B cell (primary cell): Measurements from ENCODE around the gene MAIP1. TPM values are rescaled to one million over a fixed set of nuclear protein-coding genes. Genes with fewer than 3 reads are reported as not detected.

Experiments used
- ATAC-seq: fragments of 200-7000 bp; cut with Tn5 transposase; one replicate; pipeline ENCODE4 v1.10.0; 2021; ENCODE audit warnings: low read depth, mild to moderate bottlenecking, moderate number of reproducible peaks, moderate library complexity
- CTCF ChIA-PET: fragments of 350-600 bp; sonication (Branson Sonifier 250); formaldehyde crosslinking; loops from one replicate; lab custom pipeline; 2021; ENCODE audit warnings: antibody characterized with exemption, inconsistent platforms; lab: Charles Lee
- POLR2A ChIA-PET: fragments of 350-600 bp; sonication (Branson Sonifier 250); formaldehyde crosslinking; loops from one replicate; lab custom pipeline; 2021; ENCODE audit warnings: antibody characterized with exemption; lab: Charles Lee
- DNase-seq: peaks from one replicate; pipeline ENCODE4 v3.0.0; 2013
- H2AFZ ChIP-seq: 2 replicates; pipeline ENCODE4 v1.6.1; 2012; ENCODE audit warnings: mild to moderate bottlenecking, low read depth, low read length; ENCODE audit not compliant: insufficient read depth, poor library complexity, severe bottlenecking
- H3K27ac ChIP-seq, 2 donors: 1 replicate in 1 of 2; 2 replicates in 1 of 2; pipeline ENCODE4 v1.5.1; 2012 to 2013; ENCODE audit warnings: low read length in 2 of 2, mild to moderate bottlenecking in 2 of 2, moderate library complexity in 1 of 2
- H3K27me3 ChIP-seq, 4 experiments: fragments of 200-600 bp in 1 of 4; sonication (generic) in 1 of 4; replicated peaks in 1 of 4; 1 replicate in 2 of 4; 2 replicates in 2 of 4; pipeline versions ENCODE4 v1.6.1 to v1.7.0; 2013 to 2016; ENCODE audit warnings: low read length in 3 of 4, mild to moderate bottlenecking in 2 of 4, mixed read lengths in 1 of 4, moderate library complexity in 1 of 4; ENCODE audit not compliant: insufficient read depth in 4 of 4, control insufficient read depth in 3 of 4; ENCODE audit errors: control extremely low read depth in 1 of 4
- H3K36me3 ChIP-seq, 2 experiments: replicated peaks in 1 of 2; 1 replicate in 1 of 2; 2 replicates in 1 of 2; pipeline versions ENCODE4 v1.6.1 to v1.7.1; 2013; ENCODE audit warnings: low read length in 1 of 2; ENCODE audit not compliant: insufficient read depth in 2 of 2, control insufficient read depth in 1 of 2; ENCODE audit errors: control extremely low read depth in 1 of 2, extremely low read depth in 1 of 2
- H3K4me1 ChIP-seq, 2 donors: fragments of 200-600 bp in 1 of 2; sonication (generic) in 1 of 2; 1 replicate in 1 of 2; 2 replicates in 1 of 2; pipeline versions ENCODE4 v1.5.1 to v1.6.1; 2013 to 2017; ENCODE audit warnings: low read length in 2 of 2; ENCODE audit not compliant: control insufficient read depth in 2 of 2, insufficient read depth in 2 of 2
- H3K4me2 ChIP-seq: replicated peaks from 2 replicates; pipeline ENCODE3; 2012; ENCODE audit warnings: mild to moderate bottlenecking, low read depth, low read length; ENCODE audit not compliant: poor library complexity, severe bottlenecking
- H3K4me3 ChIP-seq, 5 experiments: fragments of 200-600 bp in 1 of 5; sonication (generic) in 1 of 5; 1 replicate in 3 of 5; 2 replicates in 2 of 5; pipeline versions ENCODE4 v1.5.1 to v1.7.0; 2011 to 2016; ENCODE audit warnings: low read length in 4 of 5, mild to moderate bottlenecking in 4 of 5, low read depth in 2 of 5, control low read depth in 1 of 5, moderate library complexity in 1 of 5; ENCODE audit not compliant: insufficient read depth in 1 of 5; ENCODE audit errors: control extremely low read depth in 1 of 5, extremely low read depth in 1 of 5
- H3K79me2 ChIP-seq: fragments of 200-600 bp; sonication (generic); one replicate; pipeline ENCODE4 v1.6.0; 2016; ENCODE audit warnings: low read length; ENCODE audit not compliant: control insufficient read depth, insufficient read depth
- H3K9ac ChIP-seq: fragments of 200-600 bp; sonication (generic); 2 replicates; pipeline ENCODE4 v1.6.1; 2017; ENCODE audit warnings: mild to moderate bottlenecking, low read length, moderate library complexity
- H3K9me3 ChIP-seq, 3 donors: one replicate each; pipeline versions ENCODE4 v1.6.1 to v1.7.1; 2013; ENCODE audit warnings: low read length in 2 of 3; ENCODE audit not compliant: control insufficient read depth in 2 of 3, insufficient read depth in 1 of 3; ENCODE audit errors: control extremely low read depth in 1 of 3
- H4K20me1 ChIP-seq: 2 replicates; pipeline ENCODE4 v1.6.0; 2012; ENCODE audit warnings: mild to moderate bottlenecking, low read length; ENCODE audit not compliant: insufficient read depth, control insufficient read depth, poor library complexity, severe bottlenecking
- H3K27ac Mint-ChIP-seq: one replicate; pipeline ENCODE4 v1.8.0; 2021; ENCODE audit warnings: mixed read lengths
- H3K27me3 Mint-ChIP-seq: one replicate; pipeline ENCODE4 v1.8.0; 2021; ENCODE audit warnings: mixed read lengths
- H3K4me1 Mint-ChIP-seq: one replicate; pipeline ENCODE4 v1.8.0; 2021; ENCODE audit warnings: mixed read lengths
- H3K4me3 Mint-ChIP-seq: one replicate; pipeline ENCODE4 v1.8.0; 2021; ENCODE audit warnings: mixed read lengths
- H3K9me3 Mint-ChIP-seq: one replicate; pipeline ENCODE4 v1.8.0; 2022; ENCODE audit warnings: mixed read lengths; ENCODE audit not compliant: insufficient read depth
- EZH2 ChIP-seq: IDR thresholded peaks from 2 replicates; pipeline ENCODE4 v1.6.1; 2012; ENCODE audit warnings: borderline replicate concordance, low read depth, mild to moderate bottlenecking, moderate library complexity, low read length; ENCODE audit not compliant: insufficient read depth, poor library complexity, severe bottlenecking
- WGBS: methylation state at CpG from one replicate; pipeline ENCODE4 v1.1.5; 2013; ENCODE audit warnings: missing lambda C conversion rate; ENCODE audit not compliant: insufficient coverage; 5-methylcytosine and 5-hydroxymethylcytosine counted together
- intact Hi-C: fragments of 100-400 bp; cut with micrococcal nuclease; formaldehyde crosslinking; loops from one replicate; pipeline ENCODE4 v1.10.0; 2022
- polyA plus RNA-seq: library from polyadenylated mRNA; depleted of rRNA; stranded (reverse); fragments of >200 nt; gene quantifications from 2 replicates; pipeline ENCODE4 v1.2.3, GENCODE V29; 2012
- total RNA-seq, 2 donors: library from RNA; stranded (reverse); fragments of 120-200 nt in 1 of 2; gene quantifications; 1 replicate in 1 of 2; 2 replicates in 1 of 2; pipeline versions ENCODE4 v1.2.3 to v1.2.4, GENCODE V29; 2013 to 2022
- TF ChIP-seq, protein P1 (sequence below): fragments of 200-600 bp; IDR thresholded peaks from one replicate; pipeline ENCODE4 v1.8.0; 2022; ENCODE audit warnings: antibody characterized with exemption, mild to moderate bottlenecking

The MAIP1 gene
- total and polyA plus RNA-seq, 2 donors (not counting 1 experiment from before 2014, with no cell fraction given) = 14.4 to 15.8 TPM

DNA sequence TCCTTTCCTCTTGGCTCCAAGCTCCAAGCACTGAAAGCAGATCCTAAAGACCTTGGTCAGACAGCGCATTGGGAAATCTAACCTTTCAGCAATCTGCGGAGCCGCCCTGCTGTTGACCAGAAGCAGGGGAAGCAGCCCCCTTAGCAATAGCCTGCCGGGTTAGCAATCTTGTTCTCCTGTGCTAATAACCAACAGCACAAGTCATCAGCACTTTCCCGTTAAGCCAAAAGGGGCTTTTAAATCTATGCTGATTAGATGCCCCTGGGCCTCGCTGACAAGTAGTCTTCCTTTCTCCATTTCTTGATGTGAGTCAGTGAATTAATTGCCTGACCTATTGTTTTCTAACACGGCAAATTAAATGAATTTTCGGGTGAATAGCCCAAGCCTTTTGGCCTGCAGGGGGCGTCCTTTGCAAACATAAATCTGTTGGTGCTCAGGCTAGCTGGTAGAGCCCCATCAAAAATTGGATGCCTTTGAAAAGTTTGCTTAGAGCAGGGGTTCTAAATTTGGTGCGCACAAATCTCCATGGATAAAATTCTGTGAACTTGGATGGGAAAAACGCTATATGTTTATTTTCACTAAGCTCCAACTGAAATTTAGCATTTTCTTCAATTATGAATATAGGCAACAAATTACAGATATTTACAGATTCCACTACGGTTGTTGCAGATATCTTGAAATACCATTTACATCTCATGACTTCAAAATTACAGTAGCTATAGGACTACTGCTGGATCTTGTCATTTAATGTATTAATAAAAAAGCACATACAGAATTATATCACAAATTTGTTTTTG lies 24.6 kb downstream of the MAIP1 start:
- Mint-ChIP-seq H3K4me3 (no peak overlapping the region), H3K27me3 (no peaks in the 10 kb centered on the region), H3K4me1 (peaks cover 2% of the 10 kb centered on the region), H3K9me3 (peaks cover 3% of the 10 kb centered on the region), H3K27ac (no peak overlapping the region)
- Histone ChIP-seq H3K27ac (no peak overlapping the region), H3K36me3 (no peaks in the 10 kb centered on the region), H3K9me3 (no peaks in the 10 kb centered on the region), H3K9ac (no peak overlapping the region), H3K79me2 (no peaks in the 10 kb centered on the region), H3K4me3 (no peak overlapping the region), H3K4me1 (no peaks in the 10 kb centered on the region), H2AFZ (peak overlapping the region; percentile 18), H3K4me2 (no peak overlapping the region), H3K27me3 (peaks cover 0 to 2% (median 0%) of the 10 kb centered on the region in 4 experiments), H4K20me1 (no peaks in the 10 kb centered on the region)
- intact Hi-C loops = loop anchor here (1.0 to 5.0 kb wide), 2 partner anchors 491 to 722 kb away; no protein-coding TSS in a partner anchor
- CTCF ChIA-PET = interaction anchor here (0.7 to 2.3 kb wide), 11 partner anchors 8 to 506 kb away, joined by 3 to 35 read pairs (median 4); no protein-coding TSS in a partner anchor
- DNase-seq = peak; percentile 76
- no peak for ATAC-seq
- 19% methylated on average over 6 of the region's 12 CpGs for WGBS
- TF ChIP-seq EZH2 = no peak
- TF ChIP-seq, protein P1, sequence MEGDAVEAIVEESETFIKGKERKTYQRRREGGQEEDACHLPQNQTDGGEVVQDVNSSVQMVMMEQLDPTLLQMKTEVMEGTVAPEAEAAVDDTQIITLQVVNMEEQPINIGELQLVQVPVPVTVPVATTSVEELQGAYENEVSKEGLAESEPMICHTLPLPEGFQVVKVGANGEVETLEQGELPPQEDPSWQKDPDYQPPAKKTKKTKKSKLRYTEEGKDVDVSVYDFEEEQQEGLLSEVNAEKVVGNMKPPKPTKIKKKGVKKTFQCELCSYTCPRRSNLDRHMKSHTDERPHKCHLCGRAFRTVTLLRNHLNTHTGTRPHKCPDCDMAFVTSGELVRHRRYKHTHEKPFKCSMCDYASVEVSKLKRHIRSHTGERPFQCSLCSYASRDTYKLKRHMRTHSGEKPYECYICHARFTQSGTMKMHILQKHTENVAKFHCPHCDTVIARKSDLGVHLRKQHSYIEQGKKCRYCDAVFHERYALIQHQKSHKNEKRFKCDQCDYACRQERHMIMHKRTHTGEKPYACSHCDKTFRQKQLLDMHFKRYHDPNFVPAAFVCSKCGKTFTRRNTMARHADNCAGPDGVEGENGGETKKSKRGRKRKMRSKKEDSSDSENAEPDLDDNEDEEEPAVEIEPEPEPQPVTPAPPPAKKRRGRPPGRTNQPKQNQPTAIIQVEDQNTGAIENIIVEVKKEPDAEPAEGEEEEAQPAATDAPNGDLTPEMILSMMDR = peak; percentile 86
- POLR2A ChIA-PET = no interaction called here
